Body of pancreas (tissue), 4 donors: ENCODE measurements around the gene GBP1. TPM values are rescaled to one million over a fixed set of nuclear protein-coding genes. Genes with fewer than 3 reads are reported as not detected.
"Not testable (repeated sequence)": the region's sequence is repeated elsewhere in the genome, so short reads cannot be mapped to it uniquely, and the experiment has no call there.

Experiments used
- ATAC-seq: fragments of 150-250 bp; one replicate; pipeline ENCODE4 v1.9.1; 2016
- DNase-seq, 4 donors: peaks; one replicate each; pipeline ENCODE4 v3.0.0-alpha.2; 2019
- H3K27ac ChIP-seq, 4 donors: fragments of 200-600 bp; sonication (generic); 1 replicate in 3 of 4; 2 replicates in 1 of 4; pipeline versions ENCODE4 v1.5.1 to v1.6.1; 2016 to 2019; ENCODE audit warnings: mild to moderate bottlenecking in 1 of 4, mixed read lengths in 1 of 4, moderate library complexity in 1 of 4
- H3K27me3 ChIP-seq, 2 donors: fragments of 200-600 bp; sonication (generic); one replicate each; pipeline ENCODE4 v1.6.0; 2016; ENCODE audit warnings: mild to moderate bottlenecking in 1 of 2
- H3K36me3 ChIP-seq, 2 donors: fragments of 200-600 bp; sonication (generic); replicated peaks in 1 of 2; 2 replicates each; pipeline ENCODE4 v1.5.1; 2016; ENCODE audit warnings: low read depth in 2 of 2; ENCODE audit not compliant: insufficient read depth in 1 of 2
- H3K4me1 ChIP-seq: fragments of 200-600 bp; sonication (generic); one replicate; pipeline ENCODE4 v1.6.0; 2016
- H3K4me3 ChIP-seq, 2 donors: fragments of 200-600 bp; sonication (generic); 1 replicate in 1 of 2; 2 replicates in 1 of 2; pipeline ENCODE4 v1.5.1; 2016 to 2019
- H3K9me3 ChIP-seq, 3 donors: fragments of 200-600 bp; sonication (generic); 1 replicate in 2 of 3; 2 replicates in 1 of 3; pipeline ENCODE4 v1.5.1; 2016
- POLR2A ChIP-seq, 3 donors: fragments of 450-650 bp; IDR thresholded peaks; one replicate each; pipeline ENCODE4 v1.6.1; 2016; ENCODE audit warnings: antibody characterized with exemption in 3 of 3, mild to moderate bottlenecking in 2 of 3
- WGBS, 2 donors: methylation state at CpG; one replicate each; pipeline ENCODE4 v1.1.5; 2017; 5-methylcytosine and 5-hydroxymethylcytosine counted together
- intact Hi-C: fragments of 100-400 bp; cut with DNase I; formaldehyde crosslinking; loops from one replicate; pipeline ENCODE4 v1.15.1; 2023
- total RNA-seq, 2 donors: library from RNA; depleted of rRNA; stranded (reverse); fragments of >200 nt; gene quantifications; one replicate each; pipeline ENCODE4 v1.1.0, GENCODE V29; 2016
- TF ChIP-seq, protein P1 (sequence below), 7 experiments: fragments of 450-650 bp in 4 of 7; fragments of 200-600 bp in 3 of 7; sonication (generic) in 3 of 7; IDR thresholded peaks; one replicate each; pipeline ENCODE4 v1.5.1; 2016 to 2019; ENCODE audit warnings: antibody characterized with exemption in 7 of 7

Gene GBP1
- total RNA-seq, 2 donors from 2014 or later, result 3.3 to 6.7 TPM

DNA sequence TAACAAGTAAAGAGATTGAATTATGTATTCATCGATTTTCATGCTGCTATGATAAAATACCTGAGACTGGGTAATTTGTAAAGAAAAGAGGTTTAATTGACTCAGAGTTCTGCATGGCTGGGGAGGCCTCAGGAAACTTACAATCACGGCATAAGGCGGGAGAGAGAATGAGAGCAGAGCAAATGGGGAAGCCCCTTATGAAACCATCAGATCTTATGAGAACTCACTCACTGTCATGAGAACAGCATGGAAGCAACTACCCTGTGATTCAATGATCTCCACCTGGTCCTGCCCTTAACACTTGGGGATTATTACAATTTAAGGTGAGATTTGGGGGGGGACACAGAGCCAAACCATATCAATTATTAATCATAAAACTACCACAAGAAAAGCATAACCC lies 39.1 kb downstream of the GBP1 start:
- no peak for ATAC-seq
- DNase-seq, result no peak
- H3K9me3 ChIP-seq, result no peaks in the 10 kb centered on the region
- no peak overlapping the region for H3K4me3 ChIP-seq
- intact Hi-C loops, result no loop called here
- H3K4me1 ChIP-seq, result peaks cover 8% of the 10 kb centered on the region
- no peak overlapping the region for H3K27ac ChIP-seq
- WGBS, 2 donors, result 84 to 95% methylated on average over 3 of the region's 3 CpGs
- no peaks in the 10 kb centered on the region for H3K36me3 ChIP-seq
- TF ChIP-seq, protein P1, sequence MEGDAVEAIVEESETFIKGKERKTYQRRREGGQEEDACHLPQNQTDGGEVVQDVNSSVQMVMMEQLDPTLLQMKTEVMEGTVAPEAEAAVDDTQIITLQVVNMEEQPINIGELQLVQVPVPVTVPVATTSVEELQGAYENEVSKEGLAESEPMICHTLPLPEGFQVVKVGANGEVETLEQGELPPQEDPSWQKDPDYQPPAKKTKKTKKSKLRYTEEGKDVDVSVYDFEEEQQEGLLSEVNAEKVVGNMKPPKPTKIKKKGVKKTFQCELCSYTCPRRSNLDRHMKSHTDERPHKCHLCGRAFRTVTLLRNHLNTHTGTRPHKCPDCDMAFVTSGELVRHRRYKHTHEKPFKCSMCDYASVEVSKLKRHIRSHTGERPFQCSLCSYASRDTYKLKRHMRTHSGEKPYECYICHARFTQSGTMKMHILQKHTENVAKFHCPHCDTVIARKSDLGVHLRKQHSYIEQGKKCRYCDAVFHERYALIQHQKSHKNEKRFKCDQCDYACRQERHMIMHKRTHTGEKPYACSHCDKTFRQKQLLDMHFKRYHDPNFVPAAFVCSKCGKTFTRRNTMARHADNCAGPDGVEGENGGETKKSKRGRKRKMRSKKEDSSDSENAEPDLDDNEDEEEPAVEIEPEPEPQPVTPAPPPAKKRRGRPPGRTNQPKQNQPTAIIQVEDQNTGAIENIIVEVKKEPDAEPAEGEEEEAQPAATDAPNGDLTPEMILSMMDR (IDR thresholded peaks at IDR 0.05), result no peak
- no peak for TF ChIP-seq POLR2A (IDR thresholded peaks at IDR 0.05)
- no peaks in the 10 kb centered on the region for H3K27me3 ChIP-seq

DNA sequence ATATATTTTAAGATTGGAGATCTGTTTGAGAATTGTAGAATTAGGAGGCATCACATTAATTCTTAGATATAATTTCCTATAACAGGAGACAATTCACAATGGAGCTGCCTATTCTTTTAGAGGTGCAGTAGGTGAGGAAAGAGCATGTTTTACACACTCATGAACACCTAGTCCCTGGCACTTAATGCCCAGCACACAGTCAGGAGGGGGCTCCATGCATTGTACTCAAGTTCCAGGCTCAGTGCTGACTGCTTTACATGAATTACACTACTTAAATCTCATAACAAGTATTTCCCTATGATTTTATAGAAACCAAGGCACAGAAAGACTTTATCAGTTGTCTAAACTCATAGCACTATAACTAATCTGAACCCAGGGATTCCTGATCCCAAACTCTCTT lies 42.0 kb downstream of the GBP1 start:
- H3K27ac ChIP-seq, result peak overlapping the region; percentile 46 to 84 (median 62)
- intact Hi-C loops, result no loop called here

DNA sequence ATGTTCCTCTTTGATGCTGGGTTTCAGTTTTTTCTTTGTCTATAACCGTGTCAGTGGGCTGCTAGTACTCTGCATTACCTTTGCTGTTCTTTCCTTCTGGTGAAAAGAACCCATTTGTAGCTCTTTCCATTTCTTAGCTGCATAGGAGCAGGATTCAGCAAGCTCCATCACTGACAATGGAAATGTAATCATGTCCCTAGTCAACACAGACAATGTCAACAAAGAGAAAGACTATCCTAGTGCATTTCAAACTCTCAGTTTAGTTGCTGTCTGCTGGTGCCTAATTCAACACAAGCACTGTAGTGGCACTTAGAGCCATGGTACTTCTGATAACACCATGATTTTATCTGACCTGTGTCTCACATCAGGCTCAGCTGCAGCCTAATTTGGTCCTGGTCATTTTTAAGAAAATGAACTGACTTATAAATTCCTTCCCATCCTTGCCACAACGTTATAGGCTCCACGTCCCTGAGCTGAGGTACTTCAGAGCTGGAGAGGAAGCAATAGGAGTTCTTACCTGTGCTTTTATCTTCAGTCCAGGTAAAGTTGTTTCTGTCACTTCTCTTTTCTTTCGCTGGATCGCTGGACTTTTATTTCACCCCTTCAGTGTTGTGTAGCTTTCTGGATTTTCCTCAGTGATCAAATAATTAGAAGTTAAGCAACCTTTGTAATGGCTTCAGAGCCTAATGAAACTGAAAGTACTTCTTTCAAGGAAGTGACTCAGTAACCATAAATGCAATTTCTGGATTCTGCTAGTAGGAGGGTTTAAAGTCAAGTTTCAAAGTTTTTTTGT lies 42.6 kb downstream of the GBP1 start, which contains the start of gene GBP3:
TSS of gene GBP3 (minus strand) at position 700 of the 793 bp plus-strand sequence. CDS start 2,145 bp downstream, outside the sequence.
- peak within 1 kb of the TSS; percentile 46 to 84 (median 62) for H3K27ac ChIP-seq
- no peaks in the 10 kb centered on the region for H3K9me3 ChIP-seq
- peak within 1 kb of the TSS in 1 of 2 donors; percentile 24 for H3K4me3 ChIP-seq
- DNase-seq (no peak), ATAC-seq (peak; percentile 78)
- H3K4me1 ChIP-seq, result peaks cover 8% of the 10 kb centered on the region
- intact Hi-C loops, result no loop called here
- H3K36me3 ChIP-seq, result no peaks in the 10 kb centered on the region
- no peaks in the 10 kb centered on the region for H3K27me3 ChIP-seq
- TF ChIP-seq, protein P1 (IDR thresholded peaks at IDR 0.05), result no peak
- no peak for TF ChIP-seq POLR2A (IDR thresholded peaks at IDR 0.05)
- WGBS, 2 donors, result 17 to 27% methylated on average over 5 of the region's 5 CpGs

More for the DNA sequence above, 42.0 kb downstream of the GBP1 start:
- no peaks in the 10 kb centered on the region for H3K27me3 ChIP-seq
- ATAC-seq (no peak), DNase-seq (no peak)
- H3K9me3 ChIP-seq, result no peaks in the 10 kb centered on the region
- peaks cover 8% of the 10 kb centered on the region for H3K4me1 ChIP-seq
- TF ChIP-seq POLR2A (IDR thresholded peaks at IDR 0.05), result no peak
- TF ChIP-seq, protein P1 (IDR thresholded peaks at IDR 0.05), result no peak
- H3K36me3 ChIP-seq, result no peaks in the 10 kb centered on the region
- H3K4me3 ChIP-seq, result no peak overlapping the region

DNA sequence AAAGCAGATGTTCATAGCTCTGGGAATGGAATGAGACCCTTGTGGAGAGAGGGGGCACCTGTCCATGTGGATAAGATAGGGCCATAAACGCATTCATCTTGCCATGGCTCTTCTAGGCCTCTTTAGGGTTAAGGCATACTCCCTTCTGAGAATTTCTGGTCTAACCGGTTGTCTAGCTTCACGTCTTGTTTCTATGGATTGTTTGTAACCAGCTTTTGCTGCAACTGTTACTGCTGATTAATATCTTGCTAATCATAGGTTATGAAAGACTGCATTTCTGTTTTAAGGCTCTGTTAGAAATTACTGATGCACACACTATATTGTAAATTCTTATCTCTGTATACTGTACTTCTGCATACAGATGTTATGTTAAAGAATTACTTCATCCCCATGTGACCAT lies 46.7 kb downstream of the GBP1 start:
- H3K4me3 ChIP-seq, intact Hi-C loops, DNase-seq, ATAC-seq, H3K9me3 ChIP-seq, H3K36me3 ChIP-seq, H3K4me1 ChIP-seq, H3K27me3 ChIP-seq, H3K27ac ChIP-seq: not testable (repeated sequence)
- WGBS, 2 donors, result 33 to 34% methylated on average over 3 of the region's 3 CpGs

DNA sequence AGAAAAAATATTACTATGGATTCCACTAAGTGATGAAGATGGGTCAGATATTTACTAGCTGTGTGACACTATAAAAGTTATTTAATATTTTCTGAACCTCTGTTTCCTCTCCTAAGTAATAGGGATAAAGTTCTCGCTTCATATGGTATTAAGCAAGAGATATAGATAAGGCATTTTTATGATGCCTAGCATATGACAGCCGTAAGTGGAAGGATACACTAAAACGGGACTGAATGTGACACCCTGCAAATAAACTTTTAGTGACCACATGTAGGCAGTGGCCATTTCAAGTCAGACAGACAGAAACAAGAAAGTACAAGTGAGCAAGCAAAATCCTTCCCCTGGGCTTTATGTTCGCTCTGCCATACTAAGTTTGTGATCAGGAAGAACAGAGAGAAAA lies 56.5 kb downstream of the GBP1 start:
- ATAC-seq, result no peak
- H3K36me3 ChIP-seq, result peaks cover 0 to 7% of the 10 kb centered on the region in 2 donors
- 73 to 79% methylated on average over 4 of the region's 4 CpGs for WGBS, 2 donors
- no peak overlapping the region for H3K4me3 ChIP-seq
- H3K27ac ChIP-seq, result no peak overlapping the region
- DNase-seq, result no peak
- no peaks in the 10 kb centered on the region for H3K27me3 ChIP-seq
- intact Hi-C loops, result loop anchor here (10.0 kb wide), 1 partner anchor 446 kb away; no protein-coding TSS in a partner anchor
- no peaks in the 10 kb centered on the region for H3K9me3 ChIP-seq
- no peaks in the 10 kb centered on the region for H3K4me1 ChIP-seq
- TF ChIP-seq POLR2A (IDR thresholded peaks at IDR 0.05), result no peak
- TF ChIP-seq, protein P1 (IDR thresholded peaks at IDR 0.05), result no peak
